Hepatocyte (in vitro differentiated cells): ENCODE data around the gene NKX1-2. TPM values are rescaled to one million over a fixed set of nuclear protein-coding genes. Genes with fewer than 3 reads are reported as not detected.

Experiments
- DNase-seq: peaks from one replicate; pipeline ENCODE4 v3.0.0-alpha.2; 2016; ENCODE audit warnings: low spot score
- H2AFZ ChIP-seq: fragments of 200-600 bp; sonication (generic); 2 replicates; pipeline ENCODE4 v1.6.0; 2016; ENCODE audit warnings: antibody characterized with exemption, mild to moderate bottlenecking
- H3K27ac ChIP-seq: fragments of 200-600 bp; sonication (generic); 2 replicates; pipeline ENCODE4 v1.5.1; 2016; ENCODE audit warnings: mild to moderate bottlenecking
- H3K27me3 ChIP-seq: fragments of 200-600 bp; sonication (generic); 2 replicates; pipeline ENCODE4 v1.6.1; 2016
- H3K36me3 ChIP-seq: fragments of 200-600 bp; sonication (generic); replicated peaks from 2 replicates; pipeline ENCODE4 v1.5.1; 2016; ENCODE audit warnings: low read depth; ENCODE audit not compliant: insufficient read depth
- H3K4me1 ChIP-seq: fragments of 200-600 bp; sonication (generic); 2 replicates; pipeline ENCODE4 v1.5.1; 2016; ENCODE audit warnings: mild to moderate bottlenecking, moderate library complexity; ENCODE audit not compliant: insufficient read depth
- H3K4me2 ChIP-seq: fragments of 200-600 bp; sonication (generic); 2 replicates; pipeline ENCODE4 v1.6.0; 2016
- H3K4me3 ChIP-seq: fragments of 200-600 bp; sonication (generic); 2 replicates; pipeline ENCODE4 v1.5.1; 2016; ENCODE audit warnings: mild to moderate bottlenecking
- H3K79me2 ChIP-seq: fragments of 200-600 bp; sonication (generic); 2 replicates; pipeline ENCODE4 v1.6.0; 2017; ENCODE audit warnings: mild to moderate bottlenecking
- H3K9me2 ChIP-seq: fragments of 200-600 bp; sonication (generic); replicated peaks from 2 replicates; pipeline ENCODE4 v1.6.0; 2017; ENCODE audit warnings: mild to moderate bottlenecking; ENCODE audit not compliant: insufficient read depth
- H3K9me3 ChIP-seq: fragments of 200-600 bp; sonication (generic); 2 replicates; pipeline ENCODE4 v1.5.1; 2016; ENCODE audit warnings: low read depth, mild to moderate bottlenecking
- H4K20me1 ChIP-seq: fragments of 200-600 bp; sonication (generic); 2 replicates; pipeline ENCODE4 v1.6.0; 2016; ENCODE audit warnings: mild to moderate bottlenecking; ENCODE audit not compliant: insufficient read depth, poor library complexity, severe bottlenecking
- EZH2 ChIP-seq: fragments of 200-600 bp; sonication (generic); IDR thresholded peaks from 2 replicates; pipeline ENCODE4 v1.6.1; 2016; ENCODE audit warnings: antibody characterized with exemption, mild to moderate bottlenecking, borderline replicate concordance
- EZH2phosphoT487 ChIP-seq: fragments of 200-600 bp; sonication (generic); IDR thresholded peaks from one replicate; pipeline ENCODE4 v1.6.1; 2018; ENCODE audit warnings: antibody characterized with exemption, mild to moderate bottlenecking, low read depth, moderate library complexity; ENCODE audit not compliant: unreplicated experiment, severe bottlenecking
- WGBS: methylation state at CpG from one replicate; pipeline ENCODE4 v1.1.6; 2016; ENCODE audit warnings: low lambda C conversion rate; ENCODE audit errors: missing lambda C conversion rate; 5-methylcytosine and 5-hydroxymethylcytosine counted together
- polyA plus RNA-seq: library from polyadenylated mRNA; unstranded; fragments of >200 nt; fragmentation: Nextera tagmentation; extraction: Ambion mirVana; gene quantifications from 2 replicates; pipeline ENCODE4 v1.2.1, GENCODE V29; 2016
- total RNA-seq: library from RNA; depleted of rRNA; stranded (reverse); fragments of >200 nt; gene quantifications from 2 replicates; pipeline ENCODE4 v1.2.3, GENCODE V29; 2014
- TF ChIP-seq, protein P1 (sequence below): fragments of 200-600 bp; sonication (generic); IDR thresholded peaks from 2 replicates; pipeline ENCODE4 v1.5.1; 2016; ENCODE audit warnings: antibody characterized with exemption, mild to moderate bottlenecking; ENCODE audit not compliant: poor library complexity

NKX1-2 gene
- total and polyA plus RNA-seq, 2 experiments from 2014 or later: 0.22 to 2.0 TPM

- H3K36me3 ChIP-seq: no peaks in the 10 kb centered on the region
- no peak for DNase-seq
- no peaks in the 10 kb centered on the region for H4K20me1 ChIP-seq
- H2AFZ ChIP-seq: no peak overlapping the region
- H3K9me3 ChIP-seq: no peaks in the 10 kb centered on the region
- H3K4me1 ChIP-seq: no peaks in the 10 kb centered on the region
- no peaks in the 10 kb centered on the region for H3K9me2 ChIP-seq
- no peak for TF ChIP-seq EZH2
- TF ChIP-seq, protein P1, sequence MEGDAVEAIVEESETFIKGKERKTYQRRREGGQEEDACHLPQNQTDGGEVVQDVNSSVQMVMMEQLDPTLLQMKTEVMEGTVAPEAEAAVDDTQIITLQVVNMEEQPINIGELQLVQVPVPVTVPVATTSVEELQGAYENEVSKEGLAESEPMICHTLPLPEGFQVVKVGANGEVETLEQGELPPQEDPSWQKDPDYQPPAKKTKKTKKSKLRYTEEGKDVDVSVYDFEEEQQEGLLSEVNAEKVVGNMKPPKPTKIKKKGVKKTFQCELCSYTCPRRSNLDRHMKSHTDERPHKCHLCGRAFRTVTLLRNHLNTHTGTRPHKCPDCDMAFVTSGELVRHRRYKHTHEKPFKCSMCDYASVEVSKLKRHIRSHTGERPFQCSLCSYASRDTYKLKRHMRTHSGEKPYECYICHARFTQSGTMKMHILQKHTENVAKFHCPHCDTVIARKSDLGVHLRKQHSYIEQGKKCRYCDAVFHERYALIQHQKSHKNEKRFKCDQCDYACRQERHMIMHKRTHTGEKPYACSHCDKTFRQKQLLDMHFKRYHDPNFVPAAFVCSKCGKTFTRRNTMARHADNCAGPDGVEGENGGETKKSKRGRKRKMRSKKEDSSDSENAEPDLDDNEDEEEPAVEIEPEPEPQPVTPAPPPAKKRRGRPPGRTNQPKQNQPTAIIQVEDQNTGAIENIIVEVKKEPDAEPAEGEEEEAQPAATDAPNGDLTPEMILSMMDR: no peak
- TF ChIP-seq EZH2phosphoT487: no peak
- peaks cover 8% of the 10 kb centered on the region for H3K79me2 ChIP-seq
- H3K27me3 ChIP-seq: peaks cover 28% of the 10 kb centered on the region
- no peak overlapping the region for H3K27ac ChIP-seq
- H3K4me3 ChIP-seq: no peak overlapping the region
- 81% methylated on average over 4 of the region's 4 CpGs for WGBS
- H3K4me2 ChIP-seq: no peak overlapping the region
Measured at GRCh38 chr10:124458473-124458872, 8.6 kb upstream of the NKX1-2 start.

DNA sequence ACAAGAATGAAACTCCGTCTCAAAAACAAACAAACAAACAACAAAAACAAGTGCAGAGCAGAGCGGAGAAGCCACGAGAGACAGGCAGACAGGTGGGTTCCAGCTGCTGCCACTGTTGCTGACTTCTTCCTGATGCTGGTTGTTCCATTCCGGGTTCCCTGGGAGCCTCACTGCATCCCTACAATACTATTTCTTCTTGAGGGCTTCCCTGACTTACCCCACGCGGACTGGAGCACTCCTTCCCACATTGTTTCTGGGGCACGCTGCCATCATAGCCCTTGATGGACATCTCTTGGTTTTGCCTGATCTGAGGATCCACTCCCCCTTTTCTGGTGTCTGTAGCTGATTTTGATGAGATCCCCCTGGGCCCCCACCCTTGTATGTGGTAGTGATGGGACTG is 5.6 kb upstream of the NKX1-2 start:
- H3K4me1 ChIP-seq: no peaks in the 10 kb centered on the region
- TF ChIP-seq EZH2phosphoT487: no peak
- TF ChIP-seq, protein P1: no peak
- no peak overlapping the region for H3K4me3 ChIP-seq
- H3K9me2 ChIP-seq: no peaks in the 10 kb centered on the region
- WGBS: 81% methylated on average over 7 of the region's 7 CpGs
- no peak overlapping the region for H3K27ac ChIP-seq
- DNase-seq: no peak
- H3K27me3 ChIP-seq: peaks cover 57% of the 10 kb centered on the region
- H3K79me2 ChIP-seq: no peaks in the 10 kb centered on the region
- no peaks in the 10 kb centered on the region for H3K9me3 ChIP-seq
- H3K4me2 ChIP-seq: no peak overlapping the region
- H2AFZ ChIP-seq: no peak overlapping the region
- H4K20me1 ChIP-seq: no peaks in the 10 kb centered on the region
- no peaks in the 10 kb centered on the region for H3K36me3 ChIP-seq

- Histone ChIP-seq H3K79me2 (no peaks in the 10 kb centered on the region), H3K4me2 (no peak overlapping the region), H3K27ac (no peak overlapping the region), H3K9me2 (no peaks in the 10 kb centered on the region), H2AFZ (no peak overlapping the region), H3K4me1 (peaks cover 8% of the 10 kb centered on the region), H3K9me3 (no peaks in the 10 kb centered on the region), H3K4me3 (no peak overlapping the region), H3K27me3 (peaks cover 69% of the 10 kb centered on the region), H3K36me3 (no peaks in the 10 kb centered on the region), H4K20me1 (no peaks in the 10 kb centered on the region)
- TF ChIP-seq EZH2 (no peak), EZH2phosphoT487 (no peak)
- TF ChIP-seq, protein P1: no peak
- WGBS: 7% methylated on average over 8 of the region's 8 CpGs
- no peak for DNase-seq
Measured at GRCh38 chr10:124453960-124454610, 4.2 kb upstream of the NKX1-2 start.
